Thymus (tissue), 11 donors: ENCODE measurements around the gene AFF1. TPM values are rescaled to one million over a fixed set of nuclear protein-coding genes. Genes with fewer than 3 reads are reported as not detected.

ENCODE experiments used
- DNase-seq, 9 donors: peaks; one replicate each; pipeline ENCODE4 v3.0.0-alpha.2; 2013; ENCODE audit warnings: low spot score in 9 of 9, low read depth in 6 of 9, missing footprints in 1 of 9
- H3K27ac ChIP-seq, 2 donors: one replicate each; pipeline ENCODE4 v1.5.1; 2013; ENCODE audit warnings: control low read depth in 1 of 2, low read depth in 1 of 2, low read length in 1 of 2, mild to moderate bottlenecking in 1 of 2, moderate library complexity in 1 of 2
- H3K27me3 ChIP-seq, 2 donors: one replicate each; pipeline ENCODE4 v1.5.1; 2013; ENCODE audit warnings: low read length in 1 of 2; ENCODE audit not compliant: control insufficient read depth in 2 of 2, insufficient read depth in 1 of 2
- H3K36me3 ChIP-seq, 2 donors: one replicate each; pipeline ENCODE4 v1.5.1; 2013; ENCODE audit warnings: low read length in 1 of 2, mild to moderate bottlenecking in 1 of 2, moderate library complexity in 1 of 2; ENCODE audit not compliant: control insufficient read depth in 2 of 2, insufficient read depth in 2 of 2
- H3K4me1 ChIP-seq, 2 donors: one replicate each; pipeline ENCODE4 v1.5.1; 2013; ENCODE audit warnings: low read length in 2 of 2; ENCODE audit not compliant: control insufficient read depth in 2 of 2, insufficient read depth in 2 of 2
- H3K4me3 ChIP-seq, 2 donors: one replicate each; pipeline ENCODE4 v1.5.1; 2013; ENCODE audit warnings: low read length in 2 of 2, control low read depth in 1 of 2, mild to moderate bottlenecking in 1 of 2
- H3K9me3 ChIP-seq, 2 donors: one replicate each; pipeline ENCODE4 v1.5.1; 2013; ENCODE audit warnings: low read length in 1 of 2, mild to moderate bottlenecking in 1 of 2; ENCODE audit not compliant: control insufficient read depth in 2 of 2, insufficient read depth in 1 of 2
- WGBS: extraction: QIAGEN DNeasy Blood & Tissue Kit; methylation state at CpG from one replicate; pipeline ENCODE4 v1.1.7; 2013; 5-methylcytosine and 5-hydroxymethylcytosine counted together
- polyA plus RNA-seq: library from polyadenylated mRNA; stranded (reverse); fragments of 200-250 nt; gene quantifications from one replicate; pipeline ENCODE4 v1.2.3, GENCODE V29; 2013
- total RNA-seq: library from RNA; stranded (reverse); fragments of 120-200 nt; gene quantifications from one replicate; pipeline ENCODE4 v1.2.4, GENCODE V29; 2013
- donor health status: healthy.

Gene AFF1
- total and polyA plus RNA-seq, 2 donors, result 12.3 to 13.3 TPM

DNA sequence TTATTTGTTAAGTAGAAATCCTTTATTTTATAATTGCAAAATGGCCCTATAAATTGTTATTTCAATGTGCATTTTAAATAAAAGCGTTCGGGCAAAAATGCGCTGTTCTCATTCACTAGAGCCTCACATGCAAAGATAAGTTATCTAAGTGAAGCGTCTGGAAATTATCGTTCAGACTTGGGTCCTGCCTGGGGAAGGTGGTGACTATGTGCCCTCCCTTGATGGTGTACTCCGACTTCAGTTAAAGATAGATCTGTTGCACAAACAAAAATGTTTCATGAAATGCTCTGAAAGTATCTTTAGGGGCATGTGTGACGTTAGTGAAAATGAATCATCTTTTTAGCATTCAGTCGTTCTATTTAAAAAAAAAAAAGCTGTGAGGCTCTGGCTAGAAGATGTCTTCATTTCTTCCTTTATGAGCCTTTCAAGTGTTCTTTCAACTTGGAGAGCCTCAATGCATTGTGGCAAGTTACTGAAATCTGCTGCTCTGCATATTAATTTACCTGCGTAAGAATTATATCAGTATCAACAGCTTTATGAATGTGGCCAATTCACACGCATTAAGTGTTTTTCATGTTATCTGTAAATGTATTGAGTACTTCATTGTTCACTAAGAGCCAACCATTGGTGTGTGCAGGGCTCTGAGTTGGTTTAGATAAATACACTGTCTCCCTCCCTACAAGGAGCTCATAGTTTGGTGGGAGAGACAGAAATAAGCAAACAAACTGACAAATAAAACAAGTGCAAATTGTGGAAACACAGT, 83.0 kb downstream of the AFF1 start:
- Histone ChIP-seq H3K36me3 (no peaks in the 10 kb centered on the region), H3K4me3 (no peak overlapping the region), H3K4me1 (peaks cover 10 to 16% of the 10 kb centered on the region in 2 donors), H3K9me3 (no peaks in the 10 kb centered on the region), H3K27me3 (no peaks in the 10 kb centered on the region), H3K27ac (no peak overlapping the region)
- no peak for DNase-seq
- WGBS, result 87% methylated on average over 10 of the region's 10 CpGs

DNA sequence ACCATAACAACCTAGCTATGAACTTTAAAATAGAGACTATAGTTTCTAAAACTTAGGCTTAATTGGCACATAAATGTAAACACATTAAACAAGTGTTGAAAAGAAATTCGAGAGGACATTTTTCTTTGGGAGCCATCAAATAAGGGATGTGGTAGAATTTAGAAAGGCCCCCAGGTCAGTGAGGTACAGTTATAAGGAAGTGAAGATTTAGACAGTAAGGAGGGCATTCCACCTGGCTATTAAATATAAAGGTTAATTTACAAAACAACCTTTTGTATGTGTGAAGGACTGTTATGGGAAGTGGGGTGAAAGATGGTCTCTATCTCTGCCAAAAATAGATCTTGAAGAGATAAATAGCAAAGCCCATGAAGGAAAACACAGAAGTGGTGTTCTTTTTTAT, 83.9 kb downstream of the AFF1 start:
- no peak for DNase-seq
- peaks cover 8 to 13% of the 10 kb centered on the region in 2 donors for H3K4me1 ChIP-seq
- 44% methylated on average over 1 of the region's 1 CpG for WGBS

DNA sequence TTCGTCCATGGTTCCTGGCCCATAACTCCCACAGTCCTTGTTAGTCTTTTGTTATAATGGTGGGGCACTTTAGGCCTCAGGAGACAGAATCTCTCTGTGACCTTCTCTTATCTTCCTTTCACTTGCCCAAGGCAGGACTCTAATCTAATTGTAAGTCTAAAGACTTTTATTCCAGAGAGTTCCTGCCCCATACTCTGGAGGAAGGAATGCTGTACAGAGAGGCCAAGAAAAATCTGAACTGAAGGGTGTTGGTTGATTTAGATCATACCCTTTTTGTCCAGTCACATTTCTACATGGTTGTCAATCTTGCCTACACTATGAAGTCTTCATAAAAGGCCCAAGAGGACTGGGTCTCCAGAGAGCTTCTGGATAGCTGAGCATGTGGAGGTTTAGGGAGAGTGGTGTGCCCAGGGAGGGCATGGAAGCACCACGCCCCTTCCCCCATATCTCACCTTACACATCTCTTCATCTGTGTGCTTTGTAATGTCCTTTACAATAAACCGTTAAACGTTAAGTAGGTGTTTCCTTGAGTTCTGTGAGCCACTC, 84.5 kb downstream of the AFF1 start:
- Histone ChIP-seq H3K9me3 (no peaks in the 10 kb centered on the region), H3K27me3 (no peaks in the 10 kb centered on the region), H3K4me1 (peaks cover 7 to 9% of the 10 kb centered on the region in 2 donors), H3K36me3 (no peaks in the 10 kb centered on the region), H3K27ac (peak overlapping the region in 1 of 2 donors; percentile 15), H3K4me3 (no peak overlapping the region)
- DNase-seq, result no peak
- WGBS, result 87% methylated on average over 4 of the region's 4 CpGs

More for the DNA sequence above, 83.9 kb downstream of the AFF1 start:
- no peak overlapping the region for H3K4me3 ChIP-seq
- no peaks in the 10 kb centered on the region for H3K36me3 ChIP-seq
- H3K9me3 ChIP-seq, result no peaks in the 10 kb centered on the region
- H3K27me3 ChIP-seq, result no peaks in the 10 kb centered on the region
- H3K27ac ChIP-seq, result no peak overlapping the region

DNA sequence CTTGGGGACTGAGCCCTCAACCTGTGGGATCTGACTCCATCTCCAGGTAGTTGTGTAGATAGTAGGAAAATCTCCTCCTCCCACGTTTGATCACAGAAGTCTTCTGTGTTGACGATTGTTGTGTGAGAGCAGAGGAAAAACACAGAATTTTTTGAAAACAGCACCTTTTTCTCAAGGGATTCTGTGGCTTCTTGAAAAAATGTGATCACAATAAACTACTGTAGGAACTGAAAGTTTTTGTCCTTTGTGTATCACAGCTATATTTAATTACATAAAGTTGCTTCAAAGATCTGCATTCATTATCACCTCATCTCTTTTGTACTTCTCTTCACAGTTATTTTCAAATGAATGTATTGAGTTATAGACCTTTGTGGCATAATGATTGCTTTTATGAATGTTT, 85.1 kb downstream of the AFF1 start:
- Histone ChIP-seq H3K27ac (no peak overlapping the region), H3K4me1 (peaks cover 7 to 9% of the 10 kb centered on the region in 2 donors), H3K9me3 (no peaks in the 10 kb centered on the region), H3K36me3 (no peaks in the 10 kb centered on the region), H3K4me3 (no peak overlapping the region), H3K27me3 (no peaks in the 10 kb centered on the region)
- no peak for DNase-seq
- WGBS, result 6% methylated on average over 2 of the region's 2 CpGs

DNA sequence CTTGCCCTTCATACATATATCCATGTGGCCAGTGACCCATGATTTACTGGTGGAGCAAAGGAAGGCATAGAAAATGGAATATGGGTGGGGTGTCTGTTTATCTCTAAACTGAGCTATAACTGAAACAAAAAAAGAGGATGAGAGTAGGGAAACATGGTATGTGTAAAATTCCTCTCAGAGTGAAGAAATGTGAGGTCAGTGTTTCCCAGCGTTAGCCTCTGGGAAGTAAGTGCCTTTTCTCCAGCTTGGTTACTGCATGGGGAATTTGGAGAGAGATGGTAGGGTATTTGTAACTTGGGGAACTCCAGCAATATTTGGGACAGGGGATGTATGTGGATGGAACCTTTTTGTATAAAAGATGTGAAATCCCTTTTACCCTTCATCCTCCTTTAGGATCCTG, 89.4 kb downstream of the AFF1 start:
- no peak overlapping the region for H3K27ac ChIP-seq
- 92% methylated on average over 1 of the region's 1 CpG for WGBS

DNA sequence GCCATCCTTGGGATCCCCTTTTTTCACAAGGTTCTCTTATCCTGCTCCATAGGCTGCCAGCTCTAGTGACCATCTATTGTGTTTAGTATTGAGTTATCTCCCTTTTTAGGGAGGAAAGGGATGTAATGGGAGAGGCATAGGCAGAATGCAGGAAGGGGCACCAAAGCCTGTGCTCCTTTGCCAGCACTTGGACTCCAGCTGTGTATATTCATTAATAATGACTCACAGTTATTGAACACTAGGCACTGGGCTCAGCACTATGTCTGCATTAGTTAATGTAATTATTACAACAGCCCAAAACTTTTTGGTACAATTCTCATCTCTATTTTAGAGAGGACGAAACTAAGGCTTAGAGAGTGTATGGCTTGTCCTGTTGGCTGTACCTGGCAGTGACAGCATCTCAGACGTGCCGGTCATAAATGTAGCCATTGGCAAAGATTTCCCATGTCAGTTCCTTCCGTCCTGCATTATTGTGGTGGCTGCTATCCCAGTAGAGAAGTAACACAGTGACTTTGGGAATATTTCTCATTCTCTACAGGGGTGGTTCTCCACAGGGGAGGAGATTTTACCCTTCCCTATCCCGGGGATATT, 90.3 kb downstream of the AFF1 start:
- Histone ChIP-seq H3K27me3 (no peaks in the 10 kb centered on the region), H3K4me3 (no peak overlapping the region), H3K27ac (no peak overlapping the region), H3K36me3 (peaks cover 0 to 3% of the 10 kb centered on the region in 2 donors), H3K4me1 (peaks cover 0 to 17% of the 10 kb centered on the region in 2 donors), H3K9me3 (no peaks in the 10 kb centered on the region)
- no peak for DNase-seq
- 97% methylated on average over 5 of the region's 5 CpGs for WGBS

More for the DNA sequence above, 89.4 kb downstream of the AFF1 start:
- H3K4me3 ChIP-seq, result no peak overlapping the region
- no peak for DNase-seq
- H3K9me3 ChIP-seq, result no peaks in the 10 kb centered on the region
- H3K4me1 ChIP-seq, result peaks cover 7 to 21% of the 10 kb centered on the region in 2 donors
- peaks cover 0 to 3% of the 10 kb centered on the region in 2 donors for H3K36me3 ChIP-seq
- H3K27me3 ChIP-seq, result no peaks in the 10 kb centered on the region

DNA sequence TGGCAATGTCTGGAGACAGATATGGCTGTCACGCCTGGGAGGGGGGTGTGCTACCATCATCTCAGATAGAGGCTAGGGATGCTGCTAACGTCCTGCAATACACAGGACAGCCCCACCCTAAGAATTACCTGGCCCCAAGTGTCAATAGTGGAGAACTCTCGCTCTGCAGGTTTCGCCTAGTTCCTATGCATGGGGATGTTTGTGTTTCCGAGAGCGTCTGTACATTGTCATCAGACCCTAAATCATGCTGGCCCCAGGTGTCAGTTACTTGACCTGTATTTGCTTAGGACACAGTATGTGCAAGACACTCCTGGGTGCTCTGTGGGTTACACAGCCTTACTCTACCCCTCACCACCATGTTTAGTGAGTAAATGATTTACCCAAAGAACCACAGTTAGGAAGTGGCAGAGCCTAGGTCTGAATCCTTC, 90.8 kb downstream of the AFF1 start:
- Histone ChIP-seq H3K27ac (no peak overlapping the region), H3K4me3 (no peak overlapping the region), H3K4me1 (peaks cover 0 to 16% of the 10 kb centered on the region in 2 donors), H3K36me3 (peaks cover 0 to 3% of the 10 kb centered on the region in 2 donors), H3K27me3 (no peaks in the 10 kb centered on the region), H3K9me3 (no peaks in the 10 kb centered on the region)
- DNase-seq, result no peak
- WGBS, result 96% methylated on average over 6 of the region's 6 CpGs

DNA sequence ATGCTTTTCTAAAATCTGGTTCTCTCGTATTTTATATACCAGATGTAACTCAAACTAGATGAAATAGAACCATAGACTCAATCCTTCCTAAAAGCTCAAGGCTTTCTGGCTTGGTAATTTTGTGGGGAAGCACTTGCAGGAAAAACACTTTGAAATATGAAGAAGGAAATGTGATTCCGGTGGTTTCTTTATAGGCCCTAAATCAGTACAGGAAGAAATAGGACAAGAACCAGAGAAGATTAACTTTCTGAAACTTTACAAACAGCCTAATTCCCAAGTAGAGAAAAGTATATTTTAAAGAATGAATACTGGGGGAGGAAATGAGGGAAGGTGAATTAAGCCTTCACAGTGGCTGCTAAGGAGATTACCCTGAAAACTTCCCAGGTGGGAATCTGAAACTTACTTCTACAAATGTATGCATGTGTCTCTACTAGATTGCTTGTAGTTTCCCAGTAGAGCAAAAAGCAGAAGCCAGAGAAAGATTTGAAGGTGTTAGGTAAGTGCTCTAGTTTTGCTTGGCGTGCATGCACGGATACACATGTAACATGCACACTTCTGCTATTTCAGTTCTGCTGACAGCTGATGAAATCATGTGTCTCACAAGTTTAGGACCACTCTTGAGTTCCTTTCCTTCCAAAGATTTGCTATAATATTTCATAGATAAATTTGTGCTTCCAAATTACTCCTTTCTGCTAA, 92.1 kb downstream of the AFF1 start:
- Histone ChIP-seq H3K9me3 (no peaks in the 10 kb centered on the region), H3K36me3 (peaks cover 0 to 3% of the 10 kb centered on the region in 2 donors), H3K4me3 (no peak overlapping the region), H3K4me1 (peaks cover 0 to 21% of the 10 kb centered on the region in 2 donors), H3K27me3 (no peaks in the 10 kb centered on the region), H3K27ac (no peak overlapping the region)
- DNase-seq, result peak in 1 of 9 donors; percentile 37
- 38% methylated on average over 4 of the region's 4 CpGs for WGBS

DNA sequence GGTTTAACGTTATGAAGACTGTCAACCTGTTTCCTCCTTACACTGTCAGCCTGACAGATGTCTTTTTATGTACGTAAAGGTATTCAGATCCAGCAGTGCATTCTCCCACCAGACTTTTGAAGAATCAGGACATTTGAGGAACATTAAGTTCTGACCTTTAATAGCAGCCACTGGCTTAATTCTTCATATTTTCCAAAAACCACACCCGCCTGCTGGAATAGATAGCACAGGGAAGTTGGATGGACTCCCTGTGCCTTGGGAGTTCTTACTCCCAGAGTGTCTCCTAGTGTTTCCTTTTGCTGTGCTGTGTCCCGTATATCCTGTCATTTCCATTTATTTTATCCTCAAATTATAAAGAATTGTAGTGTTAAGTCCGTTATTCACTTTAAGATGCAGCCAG, 94.5 kb downstream of the AFF1 start:
- H3K27ac ChIP-seq, result no peak overlapping the region
- WGBS, result 78% methylated on average over 5 of the region's 5 CpGs

More for the DNA sequence above, 94.5 kb downstream of the AFF1 start:
- no peak for DNase-seq
- Histone ChIP-seq H3K27me3 (no peaks in the 10 kb centered on the region), H3K9me3 (no peaks in the 10 kb centered on the region), H3K4me3 (no peak overlapping the region), H3K36me3 (peaks cover 0 to 3% of the 10 kb centered on the region in 2 donors), H3K4me1 (peaks cover 0 to 21% of the 10 kb centered on the region in 2 donors)
